H7 (cell line): ENCODE results near the gene ANKRD55. TPM values are rescaled to one million over a fixed set of nuclear protein-coding genes. Genes with fewer than 3 reads are reported as not detected.
"Not testable (repeated sequence)": the region's sequence is repeated elsewhere in the genome, so short reads cannot be mapped to it uniquely, and the experiment has no call there.

Experiments
- DNase-seq: peaks from one replicate; pipeline ENCODE4 v3.0.0; 2012
- H3K27me3 ChIP-seq: 2 replicates; pipeline ENCODE4 v1.6.0; 2011; ENCODE audit warnings: mild to moderate bottlenecking, low read length; ENCODE audit not compliant: control insufficient read depth, insufficient read depth
- H3K36me3 ChIP-seq: replicated peaks from 2 replicates; pipeline ENCODE4 v1.5.1; 2011; ENCODE audit warnings: low read length; ENCODE audit not compliant: control insufficient read depth, insufficient read depth
- H3K4me3 ChIP-seq: 2 replicates; pipeline ENCODE4 v1.5.1; 2011; ENCODE audit warnings: low read depth, mild to moderate bottlenecking, control low read depth, low read length, moderate library complexity; ENCODE audit not compliant: insufficient read depth
- total RNA-seq: library from RNA; depleted of rRNA; stranded (reverse); fragments of >200 nt; shearing (Covaris generic); gene quantifications from 2 replicates; pipeline ENCODE4 v1.2.3, GENCODE V29; 2014

The ANKRD55 gene
- total RNA-seq, 1 experiment from 2014 or later, result not detected

DNA sequence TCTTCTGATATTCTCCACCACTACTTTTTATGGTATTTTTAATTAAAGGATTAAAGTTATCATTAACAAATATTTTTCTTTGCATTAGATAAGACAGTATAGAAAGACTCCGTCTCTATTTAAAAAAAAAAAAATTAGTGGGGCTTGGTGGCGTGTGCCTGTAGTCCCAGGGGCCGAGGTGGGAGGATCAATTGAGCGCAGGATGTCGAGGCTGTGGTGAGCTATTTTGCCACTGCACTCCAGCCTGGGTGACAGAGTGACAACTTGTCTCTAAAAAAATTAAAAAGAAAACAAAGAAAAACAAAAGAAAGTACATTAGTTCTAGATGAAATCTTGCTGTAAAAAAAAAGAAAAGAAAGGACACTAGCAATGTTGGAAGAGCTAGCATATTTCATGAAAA lies 141.0 kb downstream of the ANKRD55 start:
- H3K27me3 ChIP-seq, result no peaks in the 10 kb centered on the region
- H3K4me3 ChIP-seq, result no peak overlapping the region
- H3K36me3 ChIP-seq, result no peaks in the 10 kb centered on the region
- DNase-seq, result no peak

DNA sequence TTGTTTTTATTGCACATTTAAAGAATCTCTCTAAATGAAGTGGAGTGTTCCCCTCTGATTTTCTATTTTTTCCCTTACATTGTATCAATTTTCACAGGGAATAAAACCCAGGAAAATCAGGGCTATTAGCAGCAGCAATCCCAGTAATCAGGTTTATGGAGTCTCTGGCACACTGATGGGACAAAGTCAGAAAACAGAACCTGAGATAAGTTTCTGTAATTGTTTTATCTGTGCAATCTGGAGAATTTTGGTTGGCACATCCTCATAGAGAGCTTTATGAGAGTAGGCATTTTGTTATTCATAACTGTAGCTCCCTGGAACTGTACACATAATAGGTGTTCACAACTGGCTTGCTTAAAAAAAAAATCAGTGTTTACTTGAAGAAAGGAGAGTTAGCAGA lies 141.5 kb downstream of the ANKRD55 start:
- Histone ChIP-seq H3K36me3 (no peaks in the 10 kb centered on the region), H3K4me3 (no peak overlapping the region), H3K27me3 (no peaks in the 10 kb centered on the region)
- no peak for DNase-seq

DNA sequence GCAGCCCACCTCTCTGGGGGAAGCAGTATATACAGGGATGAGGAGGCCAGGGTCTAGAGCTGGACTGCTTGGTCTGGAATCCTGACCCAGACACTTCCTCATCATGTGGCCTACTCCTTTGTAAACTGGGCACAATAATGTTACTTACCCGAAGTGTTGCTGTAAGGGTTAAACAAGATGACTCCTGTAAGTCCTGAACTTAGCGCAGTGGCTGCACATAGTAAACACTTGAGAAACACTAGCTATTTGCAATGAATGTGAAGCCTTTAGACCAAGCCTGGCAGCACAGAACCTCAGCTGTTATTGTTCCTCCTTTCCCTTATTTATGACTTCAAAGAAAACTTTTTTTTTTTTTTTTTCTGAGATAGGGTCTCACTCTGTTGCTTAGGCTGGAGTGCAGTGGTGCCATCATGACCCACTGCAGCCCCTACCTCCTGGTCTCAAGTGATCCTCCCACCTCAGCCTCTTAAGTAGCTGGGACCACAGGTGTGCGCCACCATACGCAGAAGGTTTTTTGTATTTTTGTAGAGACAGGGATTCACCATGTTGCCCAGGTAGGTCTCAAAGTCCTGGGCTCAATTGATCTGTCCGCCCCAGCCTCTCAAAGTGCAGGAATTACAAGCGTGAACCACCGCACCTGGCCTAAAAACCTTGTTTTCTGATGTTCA lies 142.2 kb downstream of the ANKRD55 start:
- DNase-seq, result no peak
- no peak overlapping the region for H3K4me3 ChIP-seq

DNA sequence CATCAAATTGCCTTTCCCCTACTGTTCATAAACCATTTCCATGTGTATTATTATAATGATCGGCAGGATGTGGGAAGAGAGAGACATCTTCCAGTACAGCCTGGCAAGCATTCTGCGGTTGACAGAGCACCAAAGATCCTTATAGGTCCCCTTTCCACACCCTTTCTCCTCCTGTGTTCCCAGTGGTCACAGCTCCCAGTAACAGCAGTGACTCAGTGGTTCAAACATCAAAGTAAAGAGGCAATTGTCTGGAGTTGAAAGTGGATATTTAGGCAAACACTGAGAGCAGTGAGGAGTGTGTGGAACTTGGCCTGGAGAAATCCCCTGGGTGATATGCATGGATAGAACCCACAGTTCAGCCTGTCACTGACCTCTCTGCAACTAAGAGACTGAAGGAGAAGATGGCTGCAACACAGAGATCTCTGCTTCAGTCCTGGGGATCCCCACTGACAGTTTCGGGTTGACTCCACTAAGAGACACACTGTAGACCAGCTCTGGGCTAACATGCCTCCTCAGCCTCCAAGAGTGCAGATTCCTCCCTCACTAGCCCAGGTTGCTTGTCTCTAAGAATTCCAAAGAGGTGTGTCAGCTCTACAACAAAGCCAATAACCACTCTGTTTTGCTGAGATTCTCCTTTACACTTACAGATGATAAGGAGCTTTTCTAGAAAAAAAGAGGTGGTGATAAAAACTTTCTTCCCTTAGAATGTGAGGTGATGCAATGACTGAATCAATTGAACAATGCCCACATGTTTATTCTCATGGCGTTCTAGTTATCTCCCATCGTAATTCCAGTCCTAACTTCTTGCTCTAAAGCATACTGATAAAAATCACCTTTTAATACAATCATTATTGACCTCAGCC lies 143.9 kb downstream of the ANKRD55 start:
- Histone ChIP-seq H3K4me3 (no peak overlapping the region), H3K36me3 (no peaks in the 10 kb centered on the region), H3K27me3 (no peaks in the 10 kb centered on the region)
- DNase-seq, result no peak

More for the DNA sequence above, 142.2 kb downstream of the ANKRD55 start:
- Histone ChIP-seq H3K27me3 (no peaks in the 10 kb centered on the region), H3K36me3 (no peaks in the 10 kb centered on the region)

DNA sequence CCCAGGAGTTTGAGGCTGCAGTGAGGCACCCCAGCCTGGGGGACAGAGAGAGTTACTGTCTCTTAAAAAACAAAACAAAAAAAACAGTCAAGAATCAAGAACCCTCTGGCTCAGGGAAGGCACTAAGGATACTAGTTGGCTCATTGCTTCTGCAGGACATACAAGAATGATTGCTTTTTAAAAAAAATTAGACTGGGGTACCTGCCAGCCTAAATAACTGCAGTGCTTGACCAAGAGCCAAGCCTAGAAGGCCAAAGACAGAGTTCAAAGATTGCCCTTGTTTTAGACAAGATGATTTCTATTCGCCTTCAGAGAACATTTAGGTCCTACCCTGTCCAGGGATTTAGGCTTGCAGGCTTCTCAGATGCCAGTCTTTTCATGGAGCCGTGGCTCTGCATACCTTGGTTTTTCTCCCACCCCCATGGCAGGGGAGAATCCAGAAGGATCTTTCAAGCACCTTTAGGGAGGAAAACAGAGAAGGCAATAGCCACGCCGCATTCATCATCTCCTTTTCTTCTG lies 144.6 kb downstream of the ANKRD55 start:
- no peak for DNase-seq
- Histone ChIP-seq H3K36me3 (no peaks in the 10 kb centered on the region), H3K27me3 (no peaks in the 10 kb centered on the region), H3K4me3 (no peak overlapping the region)

DNA sequence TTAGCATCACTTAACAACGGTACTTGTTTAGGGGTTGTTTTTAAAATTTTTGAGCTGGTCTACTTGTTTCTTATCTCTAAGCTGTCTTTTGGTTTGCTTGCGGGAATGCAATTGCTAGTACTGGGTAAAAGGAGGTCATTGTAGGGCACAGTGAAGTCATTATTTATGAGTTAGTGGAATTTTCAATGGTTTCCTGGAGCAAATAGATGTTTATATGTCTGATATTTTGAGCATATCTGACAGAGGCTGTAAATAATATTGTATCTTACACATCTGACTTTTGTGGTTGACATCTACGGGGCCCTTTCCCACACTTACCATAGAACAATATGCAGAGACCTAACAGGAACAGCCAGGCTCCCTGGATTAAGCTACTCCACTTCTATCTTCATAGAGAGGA lies 147.9 kb downstream of the ANKRD55 start:
- DNase-seq, result no peak
- H3K27me3 ChIP-seq, result no peaks in the 10 kb centered on the region
- no peak overlapping the region for H3K4me3 ChIP-seq
- H3K36me3 ChIP-seq, result no peaks in the 10 kb centered on the region

DNA sequence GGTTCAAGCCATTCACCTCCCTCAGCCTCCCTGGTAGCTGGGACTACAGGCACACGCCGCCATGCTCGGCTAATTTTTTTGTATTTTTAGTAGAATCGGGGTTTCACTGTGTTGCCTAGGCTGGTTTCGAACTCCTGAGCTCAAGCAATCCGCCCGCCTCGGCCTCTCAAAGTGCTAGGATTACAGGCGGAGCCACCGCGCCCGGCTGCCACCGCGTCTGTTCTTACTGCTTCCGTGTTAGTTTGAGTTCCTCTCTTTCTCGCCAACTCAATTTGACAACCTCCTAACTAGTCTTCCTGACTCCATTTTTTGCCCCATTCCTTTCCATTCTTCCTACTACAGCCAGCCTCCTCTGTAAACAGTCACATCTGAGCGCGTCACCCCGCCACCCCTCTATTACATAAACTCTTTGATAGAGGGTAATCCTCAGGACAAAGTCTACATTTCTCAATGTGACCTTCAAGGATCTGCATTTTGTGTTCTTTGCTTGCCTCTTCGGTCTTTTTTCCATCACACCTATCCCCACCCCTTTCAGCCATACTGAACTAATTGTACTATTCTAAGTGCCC lies 149.8 kb downstream of the ANKRD55 start:
- DNase-seq, result no peak
- H3K4me3 ChIP-seq, result no peak overlapping the region
- no peaks in the 10 kb centered on the region for H3K36me3 ChIP-seq
- H3K27me3 ChIP-seq, result no peaks in the 10 kb centered on the region

DNA sequence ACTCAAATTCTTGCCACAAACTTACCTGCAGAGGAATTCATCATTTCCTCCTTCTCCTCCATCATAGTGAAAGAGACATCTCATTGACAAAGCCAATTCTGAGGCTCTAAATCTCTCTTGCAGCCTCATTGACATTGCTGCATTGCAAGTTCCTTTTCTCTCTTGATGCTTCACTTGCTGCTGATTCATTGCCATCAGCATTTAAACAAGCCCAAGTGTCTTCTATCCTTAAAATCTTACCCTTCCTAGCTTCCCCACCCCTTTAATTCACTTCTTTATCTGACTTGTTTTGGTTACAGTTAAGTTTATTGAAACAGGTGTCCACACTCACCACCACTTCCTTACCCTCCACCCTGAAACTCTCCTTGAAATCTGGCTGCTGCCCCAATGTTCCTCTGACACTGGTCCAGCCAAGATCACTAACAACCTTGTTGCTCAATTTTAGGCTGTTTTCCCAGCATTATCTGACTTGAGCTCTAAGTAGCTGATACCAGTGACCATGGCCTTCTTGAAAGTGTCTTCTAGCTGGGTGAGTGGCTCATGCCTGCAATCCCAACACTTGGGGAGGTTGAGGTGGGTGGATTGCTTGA lies 152.0 kb downstream of the ANKRD55 start:
- not testable (repeated sequence) for H3K27me3 ChIP-seq, H3K36me3 ChIP-seq, DNase-seq, H3K4me3 ChIP-seq

DNA sequence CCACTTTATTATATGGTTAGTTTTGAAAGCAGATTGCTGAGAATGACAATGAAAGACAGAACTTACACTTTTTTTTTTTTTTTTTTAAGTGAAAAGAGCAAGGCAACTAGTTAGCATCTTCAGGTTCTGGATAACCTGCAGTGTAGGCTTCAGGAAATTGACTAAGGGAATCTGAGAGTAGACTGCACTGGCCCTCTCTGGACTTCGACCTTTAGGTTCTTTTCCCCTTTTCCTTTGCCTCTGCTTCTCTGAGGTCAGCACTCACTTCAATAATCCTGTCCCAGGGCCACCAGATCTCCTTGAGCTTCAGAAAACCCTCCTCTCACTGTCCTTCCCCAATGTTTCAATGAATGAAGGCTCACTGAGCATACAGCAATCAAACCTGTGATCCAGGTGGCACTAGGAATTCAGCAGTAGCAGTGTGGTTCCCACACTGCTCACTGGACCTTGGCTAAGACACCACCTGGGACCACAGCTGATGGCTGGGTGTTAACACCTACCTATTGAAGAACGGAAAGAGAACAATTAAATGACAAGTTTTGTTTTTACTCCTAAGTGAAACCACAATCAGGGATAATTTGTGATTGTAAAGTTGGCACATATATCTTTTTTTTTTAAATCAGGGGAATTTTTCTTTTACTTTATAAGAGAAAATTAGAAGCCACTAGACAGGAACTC lies 152.6 kb downstream of the ANKRD55 start:
- Histone ChIP-seq H3K36me3 (no peaks in the 10 kb centered on the region), H3K4me3 (no peak overlapping the region), H3K27me3 (no peaks in the 10 kb centered on the region)
- DNase-seq, result no peak

DNA sequence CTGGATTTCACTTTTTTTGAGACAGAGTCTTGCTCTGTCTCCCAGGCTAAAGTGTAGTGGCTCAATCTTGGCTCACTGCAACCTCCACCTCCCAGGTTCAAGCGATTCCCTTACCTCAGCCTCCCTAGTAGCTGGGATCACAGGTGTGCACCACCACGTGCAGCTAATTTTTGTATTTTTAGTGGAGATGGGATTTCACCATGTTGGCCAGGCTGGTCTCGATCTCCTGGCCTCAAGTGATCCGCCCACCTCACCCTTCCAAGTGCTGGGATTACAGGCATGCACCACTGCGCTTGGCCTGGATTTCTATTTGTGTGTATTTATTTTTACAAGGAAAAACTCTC lies 154.0 kb downstream of the ANKRD55 start:
- H3K27me3 ChIP-seq, H3K36me3 ChIP-seq, H3K4me3 ChIP-seq, DNase-seq: not testable (repeated sequence)

DNA sequence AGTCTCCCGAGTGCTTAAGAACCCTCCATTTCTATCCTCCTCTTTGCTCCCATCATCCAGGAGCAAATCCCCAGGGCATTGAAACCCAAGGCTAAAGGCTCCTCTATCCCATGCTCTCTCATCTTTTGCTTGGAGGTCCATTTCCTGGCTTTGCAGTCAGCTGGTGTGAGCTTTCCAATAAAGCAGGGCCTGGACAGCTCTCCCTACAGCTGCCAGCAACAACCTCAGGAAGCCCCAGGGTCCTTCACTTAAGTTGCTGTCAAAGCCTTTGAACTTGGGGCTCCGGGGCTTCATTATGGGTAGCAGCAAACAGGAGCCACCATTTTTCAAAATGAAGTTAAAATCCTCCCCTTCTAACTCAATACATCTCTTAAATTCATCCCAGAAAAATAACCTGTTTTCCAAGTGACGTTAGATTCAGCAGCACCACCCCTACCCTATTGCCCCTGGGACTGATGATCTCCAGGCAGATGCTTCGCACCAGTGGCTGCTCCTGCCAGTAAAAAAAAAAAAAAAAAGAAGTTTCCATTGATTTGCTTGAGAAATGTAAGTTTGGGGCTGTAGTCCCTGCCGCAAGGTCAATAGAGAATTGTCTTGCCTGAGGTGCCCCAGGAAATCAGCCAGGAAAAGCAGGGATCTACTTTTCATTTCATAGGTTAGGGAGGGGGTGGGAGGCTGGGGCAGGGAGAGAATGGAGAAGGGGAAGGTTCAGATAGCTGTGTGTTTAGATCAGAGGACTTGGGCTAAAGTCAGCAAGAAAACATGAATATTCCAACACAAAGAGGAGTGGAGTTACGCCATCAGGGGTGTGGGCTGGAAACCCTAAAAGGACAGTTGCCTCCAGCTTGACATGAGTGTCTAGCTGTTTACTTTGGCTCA lies 154.6 kb downstream of the ANKRD55 start:
- DNase-seq, result no peak
- Histone ChIP-seq H3K27me3 (no peaks in the 10 kb centered on the region), H3K36me3 (no peaks in the 10 kb centered on the region), H3K4me3 (no peak overlapping the region)

DNA sequence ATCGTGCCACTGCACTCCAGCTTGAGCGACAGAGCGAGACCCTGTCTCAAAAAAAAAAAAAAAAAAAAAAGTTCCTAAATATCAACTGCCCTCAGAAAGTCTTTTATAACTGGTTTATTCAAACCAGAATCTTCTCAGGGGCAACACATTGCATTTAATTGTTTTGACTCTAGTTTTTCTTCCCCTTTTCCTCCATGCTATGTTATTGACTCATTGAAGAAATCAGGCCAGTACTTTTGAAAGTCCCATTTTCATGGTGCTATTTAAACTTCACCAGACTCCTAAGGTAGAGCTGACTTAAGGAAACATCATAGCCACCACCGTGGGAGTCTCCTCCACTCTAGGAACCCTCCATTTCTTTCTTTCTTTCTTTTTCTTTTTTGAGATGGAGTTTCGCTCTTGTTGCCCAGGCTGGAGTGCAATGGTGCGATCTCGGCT lies 155.3 kb downstream of the ANKRD55 start:
- no peaks in the 10 kb centered on the region for H3K36me3 ChIP-seq
- H3K27me3 ChIP-seq, result no peaks in the 10 kb centered on the region
- no peak overlapping the region for H3K4me3 ChIP-seq
- DNase-seq, result no peak

DNA sequence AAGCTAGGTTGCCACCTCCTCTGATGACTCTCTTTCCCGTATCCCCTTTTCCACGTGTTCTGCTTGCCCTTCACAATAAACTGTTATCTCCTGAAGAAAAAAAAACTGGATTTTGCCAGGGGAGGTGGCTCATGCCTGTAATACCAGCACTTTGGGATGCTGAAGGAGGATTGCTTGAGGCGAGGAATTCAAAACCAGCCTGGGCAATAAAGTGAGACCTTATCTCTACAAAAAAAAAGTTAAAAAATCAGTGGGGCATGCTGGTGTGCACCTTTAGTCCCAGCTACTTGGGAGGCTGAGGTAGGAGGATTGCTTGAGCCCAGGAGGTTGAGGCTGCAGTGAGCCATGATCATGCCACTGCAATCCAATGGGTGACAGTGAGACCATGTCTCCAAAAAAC lies 156.6 kb downstream of the ANKRD55 start:
- Histone ChIP-seq H3K27me3 (no peaks in the 10 kb centered on the region), H3K4me3 (no peak overlapping the region), H3K36me3 (no peaks in the 10 kb centered on the region)
- no peak for DNase-seq
